ENCODE measurements around the gene WASL. TPM values are rescaled to one million over a fixed set of nuclear protein-coding genes. Genes with fewer than 3 reads are reported as not detected.

WASL gene
- total RNA-seq, 2 experiments from 2014 or later = 5.8 to 5.9 TPM

DNA sequence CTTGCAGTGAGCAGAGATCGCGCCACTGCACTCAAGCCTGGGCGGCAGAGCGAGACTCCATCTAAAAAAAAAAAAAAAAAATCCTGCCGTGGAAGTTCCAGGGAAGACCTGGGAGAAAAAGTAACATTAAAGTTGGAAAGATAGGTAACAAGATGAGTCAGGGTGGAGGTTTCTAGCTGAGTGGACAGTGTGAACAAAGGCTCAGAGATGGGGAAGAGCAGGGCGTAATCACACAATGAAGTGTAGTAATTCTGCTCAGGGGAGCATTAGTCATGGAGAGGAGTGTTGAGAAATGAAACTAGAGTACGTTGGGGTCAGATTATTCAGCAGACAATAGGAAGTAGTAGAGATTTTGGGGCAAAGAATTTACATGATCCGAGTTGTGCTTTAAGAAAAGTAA, 21.6 kb upstream of the WASL start:
- H3K27ac Mint-ChIP-seq = no peak overlapping the region
- no peaks in the 10 kb centered on the region for H3K9me3 Mint-ChIP-seq
- intact Hi-C loops (cut with micrococcal nuclease) = no loop called here
- peaks cover 11% of the 10 kb centered on the region for H3K27me3 Mint-ChIP-seq
- peak; percentile 14 for DNase-seq
- no peaks in the 10 kb centered on the region for H3K36me3 Mint-ChIP-seq (ENCODE audit: low read depth)
- ChIA-PET CTCF (interaction anchor here (1.2 to 2.5 kb wide), 4 partner anchors 12 to 95 kb away, joined by 3 to 11 read pairs (median 4); no protein-coding TSS in a partner anchor), POLR2A (interaction anchor here (0.6 to 1.8 kb wide), 2 partner anchors 21 to 82 kb away, joined by 3 to 7 read pairs; partner anchors contain the start of gene WASL)
- H3K4me3 Mint-ChIP-seq = no peak overlapping the region
- TF ChIP-seq, protein P1, sequence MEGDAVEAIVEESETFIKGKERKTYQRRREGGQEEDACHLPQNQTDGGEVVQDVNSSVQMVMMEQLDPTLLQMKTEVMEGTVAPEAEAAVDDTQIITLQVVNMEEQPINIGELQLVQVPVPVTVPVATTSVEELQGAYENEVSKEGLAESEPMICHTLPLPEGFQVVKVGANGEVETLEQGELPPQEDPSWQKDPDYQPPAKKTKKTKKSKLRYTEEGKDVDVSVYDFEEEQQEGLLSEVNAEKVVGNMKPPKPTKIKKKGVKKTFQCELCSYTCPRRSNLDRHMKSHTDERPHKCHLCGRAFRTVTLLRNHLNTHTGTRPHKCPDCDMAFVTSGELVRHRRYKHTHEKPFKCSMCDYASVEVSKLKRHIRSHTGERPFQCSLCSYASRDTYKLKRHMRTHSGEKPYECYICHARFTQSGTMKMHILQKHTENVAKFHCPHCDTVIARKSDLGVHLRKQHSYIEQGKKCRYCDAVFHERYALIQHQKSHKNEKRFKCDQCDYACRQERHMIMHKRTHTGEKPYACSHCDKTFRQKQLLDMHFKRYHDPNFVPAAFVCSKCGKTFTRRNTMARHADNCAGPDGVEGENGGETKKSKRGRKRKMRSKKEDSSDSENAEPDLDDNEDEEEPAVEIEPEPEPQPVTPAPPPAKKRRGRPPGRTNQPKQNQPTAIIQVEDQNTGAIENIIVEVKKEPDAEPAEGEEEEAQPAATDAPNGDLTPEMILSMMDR (IDR thresholded peaks at IDR 0.05) = no peak
- ATAC-seq = peak; percentile 98
- H3K4me1 Mint-ChIP-seq (ENCODE audit: low read depth) = peaks cover 7% of the 10 kb centered on the region

DNA sequence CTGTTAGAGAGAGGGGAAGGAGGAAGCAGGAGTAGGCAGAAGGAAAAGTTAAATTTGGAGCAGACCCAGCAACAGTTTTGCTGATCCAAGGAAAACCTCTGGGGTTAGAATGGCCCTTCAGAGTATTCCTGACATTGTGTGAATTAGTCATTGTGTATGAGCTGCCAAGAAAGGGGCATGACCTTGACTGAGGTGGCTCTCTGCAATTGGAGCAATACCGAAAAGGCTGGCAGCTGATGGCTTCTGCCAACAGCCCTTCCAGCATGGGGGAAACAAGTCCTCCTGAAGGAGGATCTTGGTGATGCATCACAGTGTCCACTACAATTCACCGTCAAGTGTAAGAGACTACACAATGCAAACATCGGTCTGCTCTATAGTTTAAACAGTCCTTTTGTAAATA, 20.6 kb upstream of the WASL start:
- ChIA-PET POLR2A (interaction anchor here (1.8 kb wide), 1 partner anchor 20 kb away, joined by 7 read pairs; the partner anchor contains the start of gene WASL), CTCF (interaction anchor here (1.2 to 2.4 kb wide), 2 partner anchors 28 to 96 kb away, joined by 4 to 11 read pairs; no protein-coding TSS in a partner anchor)
- intact Hi-C loops (cut with micrococcal nuclease) = no loop called here
- Mint-ChIP-seq H3K4me3 (no peak overlapping the region), H3K4me1 (ENCODE audit: low read depth) (peaks cover 7% of the 10 kb centered on the region), H3K36me3 (ENCODE audit: low read depth) (no peaks in the 10 kb centered on the region), H3K27me3 (peaks cover 8% of the 10 kb centered on the region), H3K27ac (no peak overlapping the region), H3K9me3 (no peaks in the 10 kb centered on the region)
- DNase-seq = no peak
- ATAC-seq = no peak
- TF ChIP-seq, protein P1 (IDR thresholded peaks at IDR 0.05) = no peak

DNA sequence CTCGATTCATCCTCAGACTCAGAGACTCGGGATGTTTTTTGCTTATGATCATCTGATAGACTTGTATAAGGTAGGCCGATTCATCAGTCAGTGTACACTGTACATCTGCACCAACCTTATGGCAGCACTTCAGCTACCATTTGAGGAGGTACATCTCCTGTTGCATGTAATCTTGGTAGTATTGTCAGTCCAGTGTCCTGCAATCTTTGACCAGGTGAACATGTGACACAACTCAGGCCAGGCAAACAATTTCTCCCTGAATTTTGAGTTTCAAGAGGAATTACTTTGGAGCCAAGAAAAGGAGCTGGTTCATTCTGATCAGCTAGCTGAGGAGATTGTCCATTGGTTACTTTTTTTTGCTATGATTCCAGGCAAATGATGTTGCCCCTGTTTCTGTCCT, 19.7 kb upstream of the WASL start:
- H3K27ac Mint-ChIP-seq = no peak overlapping the region
- peaks cover 7% of the 10 kb centered on the region for H3K4me1 Mint-ChIP-seq (ENCODE audit: low read depth)
- no peaks in the 10 kb centered on the region for H3K9me3 Mint-ChIP-seq
- TF ChIP-seq, protein P1 (IDR thresholded peaks at IDR 0.05) = no peak
- CTCF ChIA-PET = no interaction called here
- no peak overlapping the region for H3K4me3 Mint-ChIP-seq
- POLR2A ChIA-PET = interaction anchor here (0.7 to 1.8 kb wide), 2 partner anchors 13 to 19 kb away, joined by 3 to 7 read pairs; partner anchors contain the start of gene WASL
- intact Hi-C loops (cut with micrococcal nuclease) = no loop called here
- H3K36me3 Mint-ChIP-seq (ENCODE audit: low read depth) = no peaks in the 10 kb centered on the region
- peaks cover 6% of the 10 kb centered on the region for H3K27me3 Mint-ChIP-seq
- DNase-seq = no peak
- no peak for ATAC-seq

DNA sequence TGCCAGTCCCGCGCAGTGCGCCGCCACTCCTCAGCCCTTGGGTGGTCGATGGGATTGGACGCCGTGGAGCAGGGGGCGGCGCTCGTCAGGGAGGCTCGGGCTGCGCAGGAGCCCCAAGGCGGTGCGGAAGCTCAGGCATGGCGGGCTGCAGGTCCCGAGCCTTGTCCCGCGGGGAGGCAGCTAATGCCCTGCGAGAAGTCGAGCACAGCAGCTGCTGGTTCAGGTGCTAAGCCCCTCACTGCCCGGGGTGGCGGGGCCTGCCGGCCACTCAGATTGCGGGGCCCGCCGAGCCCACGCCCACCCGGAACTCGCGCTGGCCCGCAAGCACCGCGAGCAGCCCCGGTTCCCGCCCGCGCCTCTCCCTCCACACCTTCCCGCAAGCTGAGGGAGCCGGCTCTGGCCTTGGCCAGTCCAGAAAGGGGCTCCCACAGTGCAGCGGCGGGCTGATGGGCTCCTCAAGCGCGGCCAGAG, 14.4 kb upstream of the WASL start:
- Mint-ChIP-seq H3K27me3 (peaks cover 7% of the 10 kb centered on the region), H3K4me3 (no peak overlapping the region), H3K27ac (no peak overlapping the region), H3K36me3 (ENCODE audit: low read depth) (no peaks in the 10 kb centered on the region), H3K9me3 (peaks cover 3% of the 10 kb centered on the region), H3K4me1 (ENCODE audit: low read depth) (no peaks in the 10 kb centered on the region)
- intact Hi-C loops (cut with micrococcal nuclease) = no loop called here
- ChIA-PET POLR2A (no interaction called here), CTCF (interaction anchor here (0.6 to 1.5 kb wide), 5 partner anchors 9 to 102 kb away, joined by 3 read pairs; no protein-coding TSS in a partner anchor)
- DNase-seq (no peak), ATAC-seq (no peak)
- TF ChIP-seq, protein P1 (IDR thresholded peaks at IDR 0.05) = no peak

DNA sequence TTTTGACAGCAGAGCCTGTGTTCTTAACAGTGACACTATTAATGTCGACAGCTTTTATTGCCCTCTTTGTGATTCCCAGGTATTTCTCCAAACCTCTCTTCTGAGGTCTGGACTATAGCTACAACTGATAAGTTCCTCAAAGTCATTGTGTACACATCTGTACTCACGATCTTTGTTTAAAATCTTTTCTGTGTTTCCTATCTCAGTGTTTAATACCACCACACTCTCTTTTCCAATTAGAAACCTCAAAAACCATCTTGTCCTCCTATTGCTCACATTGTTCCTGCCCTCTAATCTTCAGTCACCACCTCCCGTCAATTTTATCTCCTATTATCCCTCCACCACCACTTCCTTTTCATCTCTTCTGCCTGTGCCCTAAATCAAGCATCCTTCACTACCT, 12.9 kb upstream of the WASL start:
- no peaks in the 10 kb centered on the region for H3K4me1 Mint-ChIP-seq (ENCODE audit: low read depth)
- CTCF ChIA-PET = interaction anchor here (1.4 kb wide), 1 partner anchor 103 kb away, joined by 3 read pairs; no protein-coding TSS in a partner anchor
- no peak overlapping the region for H3K4me3 Mint-ChIP-seq
- no peaks in the 10 kb centered on the region for H3K36me3 Mint-ChIP-seq (ENCODE audit: low read depth)
- DNase-seq (no peak), ATAC-seq (no peak)
- TF ChIP-seq, protein P1 (IDR thresholded peaks at IDR 0.05) = no peak
- H3K27me3 Mint-ChIP-seq = peaks cover 7% of the 10 kb centered on the region
- H3K27ac Mint-ChIP-seq = no peak overlapping the region
- POLR2A ChIA-PET = no interaction called here
- H3K9me3 Mint-ChIP-seq = peaks cover 3% of the 10 kb centered on the region
- intact Hi-C loops (cut with micrococcal nuclease) = no loop called here

Measured in activated CD8-positive, alpha-beta T cell treated with anti-CD3 and anti-CD28 coated beads for 36 hours (primary cell).